ENCODE measurements around the gene PEX19.
A peak's percentile ranks its signal among the peaks of the same experiment; 100 is the strongest.

Gene PEX19

DNA sequence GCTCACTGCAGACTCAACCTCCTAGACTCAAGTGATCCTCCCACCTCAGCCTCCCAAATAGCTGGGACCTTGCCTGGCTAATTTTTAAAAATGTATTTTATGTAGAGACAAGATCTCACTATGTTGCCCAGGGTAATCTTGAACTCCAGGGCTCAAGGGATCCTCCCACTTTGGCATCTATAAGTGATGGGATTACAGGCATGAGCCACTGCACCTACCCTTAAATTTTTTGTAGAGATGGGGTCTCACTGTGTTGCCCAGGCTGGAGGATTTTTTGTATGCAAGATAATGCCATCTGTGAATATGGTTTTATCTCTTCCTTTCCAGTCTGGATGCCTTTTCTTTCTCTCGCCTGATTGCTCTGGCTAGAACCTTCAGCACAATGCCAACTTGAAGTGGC is 13.9 kb downstream of the PEX19 start:
- Histone ChIP-seq H3K4me3 (ENCODE audit: low read depth in 1 of 2, low read length in 2 of 2) (no peak overlapping the region), H3K9ac (ENCODE audit: low read length) (no peak overlapping the region), H3K27me3 (ENCODE audit: control insufficient read depth in 1 of 2, insufficient read depth in 2 of 2, low read length in 2 of 2) (no peaks in the 10 kb centered on the region), H3K27ac (ENCODE audit: low read depth, low read length) (no peak overlapping the region), H3K4me1 (ENCODE audit: insufficient read depth, low read length) (no peaks in the 10 kb centered on the region), H3K36me3 (ENCODE audit: insufficient read depth, low read length) (no peaks in the 10 kb centered on the region), H3K9me3 (ENCODE audit: low read length) (no peaks in the 10 kb centered on the region)

DNA sequence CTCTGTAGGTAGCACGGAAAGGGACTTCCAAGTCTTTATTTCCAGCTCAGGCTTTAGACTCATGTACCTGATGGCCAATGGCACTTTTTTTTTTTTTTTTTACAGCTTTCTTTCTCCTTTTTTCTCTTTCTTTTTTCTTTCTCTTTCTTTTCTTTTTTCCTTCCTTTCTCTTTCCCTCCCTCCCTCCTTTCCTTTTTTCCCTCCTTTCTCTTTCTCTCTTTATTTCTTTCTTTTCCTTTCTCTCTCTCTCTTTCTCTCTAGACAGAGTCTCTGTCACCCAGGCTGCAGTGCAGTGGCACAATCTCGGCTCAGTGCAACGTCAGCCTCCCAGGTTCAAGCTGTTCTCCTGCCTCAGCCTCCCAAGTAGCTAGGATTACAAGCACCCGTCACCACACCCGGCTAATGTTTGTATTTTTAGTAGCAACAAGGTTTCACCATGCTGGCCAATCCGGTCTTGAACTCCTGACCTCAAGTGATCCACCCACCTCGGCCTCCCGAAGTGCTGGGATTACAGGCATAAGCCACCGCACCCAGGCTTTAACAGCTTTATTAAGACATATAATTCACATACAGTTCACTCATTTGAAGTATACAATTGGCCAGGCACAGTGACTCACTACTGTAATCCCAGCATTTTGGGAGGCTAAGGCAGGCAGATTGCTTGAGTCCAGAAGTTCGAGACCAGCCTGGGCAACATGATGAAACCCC is 17.5 kb downstream of the PEX19 start:
- H3K27me3 ChIP-seq (ENCODE audit: control insufficient read depth in 1 of 2, insufficient read depth in 2 of 2, low read length in 2 of 2) = no peaks in the 10 kb centered on the region

DNA sequence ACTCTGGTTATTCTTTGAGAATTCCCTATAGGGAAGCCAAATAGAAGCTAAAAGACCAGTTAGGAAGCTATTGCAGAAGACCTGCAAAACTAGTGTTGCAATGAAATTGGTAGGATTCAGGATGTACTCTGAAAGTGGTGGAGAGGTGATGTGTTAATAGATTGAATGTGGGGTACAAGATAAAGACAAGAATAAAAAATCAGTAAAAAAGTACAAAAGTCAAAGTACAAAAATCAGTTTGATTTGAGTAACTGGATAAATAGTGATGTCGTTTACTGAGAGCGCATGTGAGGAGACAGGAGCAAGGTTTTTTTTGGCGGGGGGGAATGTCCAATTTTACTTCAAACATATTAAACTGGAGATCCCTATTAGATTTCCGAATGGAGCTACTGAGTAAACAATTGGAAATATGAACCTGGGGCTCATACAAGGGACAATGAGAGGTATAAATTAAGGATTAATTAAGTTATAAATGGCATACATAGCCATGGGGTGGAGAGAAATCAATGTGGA is 20.1 kb downstream of the PEX19 start:
- Histone ChIP-seq H3K4me1 (ENCODE audit: insufficient read depth, low read length) (peaks cover 21% of the 10 kb centered on the region), H3K9ac (ENCODE audit: low read length) (no peak overlapping the region)

More for the DNA sequence above, 17.5 kb downstream of the PEX19 start:
- H3K36me3 ChIP-seq (ENCODE audit: insufficient read depth, low read length) = no peaks in the 10 kb centered on the region
- no peak overlapping the region for H3K4me3 ChIP-seq (ENCODE audit: low read depth in 1 of 2, low read length in 2 of 2)
- H3K4me1 ChIP-seq (ENCODE audit: insufficient read depth, low read length) = peaks cover 6% of the 10 kb centered on the region
- H3K9me3 ChIP-seq (ENCODE audit: low read length) = no peaks in the 10 kb centered on the region
- no peak overlapping the region for H3K27ac ChIP-seq (ENCODE audit: low read depth, low read length)
- no peak overlapping the region for H3K9ac ChIP-seq (ENCODE audit: low read length)

DNA sequence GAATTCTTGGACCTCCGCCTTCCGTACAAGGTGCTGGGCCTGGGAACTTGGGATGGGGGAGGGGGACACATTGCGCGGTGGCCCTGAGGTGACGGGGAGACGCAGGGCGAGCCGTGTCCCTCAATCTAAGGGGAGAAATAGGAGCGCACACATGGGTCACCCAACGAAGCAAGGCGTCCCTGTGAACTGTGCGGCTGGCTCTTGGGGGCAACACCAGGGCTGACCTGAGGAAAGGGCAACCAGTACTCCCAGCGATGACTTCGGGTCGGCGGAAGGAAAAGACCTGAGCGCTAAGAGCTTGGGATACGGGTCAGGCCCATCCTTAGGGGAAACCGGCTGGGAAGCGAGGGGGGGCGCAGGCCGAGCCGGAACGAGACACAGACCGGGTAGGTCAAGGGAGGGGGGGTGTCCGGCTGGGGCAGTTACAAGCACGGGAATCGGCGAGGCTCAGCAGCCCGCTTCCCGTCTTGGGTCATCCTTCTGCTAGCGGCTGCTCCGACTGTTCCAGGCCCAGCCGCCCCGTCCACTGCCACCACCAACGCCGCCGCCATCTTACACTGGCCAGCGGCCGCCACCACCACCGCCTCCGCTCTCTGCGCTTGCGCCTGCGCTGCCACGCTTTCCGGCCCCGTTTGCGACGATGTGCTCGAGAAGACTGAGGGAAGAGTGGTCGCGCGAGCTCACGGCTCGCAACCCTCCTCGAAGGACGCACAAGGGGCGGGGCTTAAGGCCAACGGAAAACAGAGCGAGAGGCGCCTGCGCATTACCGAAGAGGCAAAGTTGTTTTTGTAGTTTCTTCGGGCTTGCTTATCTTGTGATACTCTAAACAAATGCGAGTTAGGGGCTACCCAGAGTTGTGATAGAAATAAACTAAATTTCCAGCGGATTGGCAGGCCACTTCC is 22.8 kb downstream of the PEX19 start, which contains the start of gene DCAF8:
Gene DCAF8 (minus strand): TSS at position 657 of the 902 bp plus-strand sequence. CDS start 18,541 bp downstream, outside the sequence.
- no peaks in the 10 kb centered on the region for H3K9me3 ChIP-seq (ENCODE audit: low read length)
- H3K27ac ChIP-seq (ENCODE audit: low read depth, low read length) = peak within 1 kb of the TSS; percentile 92
- H3K4me3 ChIP-seq (ENCODE audit: low read depth in 1 of 2, low read length in 2 of 2) = peak within 1 kb of the TSS; percentile 63 to 91
- H3K36me3 ChIP-seq (ENCODE audit: insufficient read depth, low read length) = no peaks in the 10 kb centered on the region
- peaks cover 33% of the 10 kb centered on the region for H3K4me1 ChIP-seq (ENCODE audit: insufficient read depth, low read length)
- H3K9ac ChIP-seq (ENCODE audit: low read length) = peak within 1 kb of the TSS; percentile 99
- no peaks in the 10 kb centered on the region for H3K27me3 ChIP-seq (ENCODE audit: control insufficient read depth in 1 of 2, insufficient read depth in 2 of 2, low read length in 2 of 2)

More for the DNA sequence above, 20.1 kb downstream of the PEX19 start:
- Histone ChIP-seq H3K27ac (ENCODE audit: low read depth, low read length) (no peak overlapping the region), H3K36me3 (ENCODE audit: insufficient read depth, low read length) (no peaks in the 10 kb centered on the region), H3K9me3 (ENCODE audit: low read length) (no peaks in the 10 kb centered on the region), H3K4me3 (ENCODE audit: low read depth in 1 of 2, low read length in 2 of 2) (no peak overlapping the region), H3K27me3 (ENCODE audit: control insufficient read depth in 1 of 2, insufficient read depth in 2 of 2, low read length in 2 of 2) (no peaks in the 10 kb centered on the region)

DNA sequence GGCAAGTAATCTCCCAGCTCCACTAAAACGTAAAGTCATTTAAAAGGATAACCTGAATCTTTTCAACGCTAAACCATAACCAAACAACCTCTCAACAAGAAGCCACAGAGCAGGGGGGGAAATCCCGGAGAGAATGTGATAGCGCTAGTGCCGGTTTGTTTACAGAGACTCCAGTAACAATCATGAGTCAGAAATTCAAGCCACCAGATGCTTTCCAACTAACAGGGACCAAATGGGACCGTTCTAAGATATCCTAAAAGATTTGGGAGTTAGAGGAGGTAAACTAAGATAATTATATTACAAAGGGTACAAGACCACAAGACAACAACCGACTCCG is 23.4 kb downstream of the PEX19 start:
- H3K27me3 ChIP-seq (ENCODE audit: control insufficient read depth in 1 of 2, insufficient read depth in 2 of 2, low read length in 2 of 2) = no peaks in the 10 kb centered on the region
- peaks cover 40% of the 10 kb centered on the region for H3K4me1 ChIP-seq (ENCODE audit: insufficient read depth, low read length)

DNA sequence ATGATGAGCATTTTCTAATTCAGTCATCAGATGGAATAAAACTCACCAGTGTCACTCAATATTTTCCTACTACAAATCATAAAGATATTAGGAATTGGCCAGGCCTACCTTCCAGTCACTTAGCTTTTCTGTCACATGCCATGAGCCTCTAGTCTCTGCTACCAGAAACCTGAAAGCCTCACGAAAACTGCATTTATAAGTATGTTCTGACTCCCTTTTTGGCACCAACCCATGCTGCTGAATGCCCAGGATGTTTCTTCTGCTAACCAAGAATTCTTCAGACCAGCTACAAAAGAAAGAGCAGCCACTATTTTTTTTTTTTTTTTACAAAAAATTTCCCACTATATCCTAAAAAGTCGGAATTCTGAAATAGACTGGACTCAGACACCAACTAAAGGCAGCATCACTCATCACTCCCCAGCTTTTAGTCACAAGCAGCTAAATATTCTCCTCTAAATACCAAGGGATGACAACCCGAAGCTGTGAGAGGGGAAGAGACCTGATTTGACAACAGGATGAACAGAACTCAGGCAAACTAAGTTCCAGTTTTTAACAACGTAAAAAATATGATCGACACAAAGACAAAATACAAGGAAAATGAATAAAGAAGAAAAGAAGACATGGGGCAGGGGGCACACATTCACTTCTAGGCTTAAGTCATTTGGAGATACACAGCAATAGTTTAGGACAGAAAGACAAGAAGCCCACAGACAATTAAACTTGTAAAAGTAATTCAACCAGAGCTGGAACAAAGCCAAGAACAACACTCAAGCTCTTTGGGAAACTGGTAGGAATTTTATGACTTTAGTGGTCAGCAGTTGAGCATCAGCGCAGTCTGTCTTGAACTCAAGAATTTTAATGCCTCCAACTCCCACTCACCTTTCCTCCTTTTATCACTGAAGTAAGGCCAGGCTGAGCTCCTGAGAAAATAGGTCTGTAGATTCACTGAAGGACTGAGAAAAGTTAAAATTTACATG is 24.2 kb downstream of the PEX19 start:
- H3K27ac ChIP-seq (ENCODE audit: low read depth, low read length) = peak overlapping the region; percentile 88
- peak overlapping the region; percentile 63 to 91 for H3K4me3 ChIP-seq (ENCODE audit: low read depth in 1 of 2, low read length in 2 of 2)
- H3K9ac ChIP-seq (ENCODE audit: low read length) = peak overlapping the region; percentile 99
- H3K36me3 ChIP-seq (ENCODE audit: insufficient read depth, low read length) = no peaks in the 10 kb centered on the region
- no peaks in the 10 kb centered on the region for H3K9me3 ChIP-seq (ENCODE audit: low read length)
- H3K27me3 ChIP-seq (ENCODE audit: control insufficient read depth in 1 of 2, insufficient read depth in 2 of 2, low read length in 2 of 2) = no peaks in the 10 kb centered on the region
- H3K4me1 ChIP-seq (ENCODE audit: insufficient read depth, low read length) = peaks cover 45% of the 10 kb centered on the region

More for the DNA sequence above, 23.4 kb downstream of the PEX19 start:
- peak overlapping the region; percentile 99 for H3K9ac ChIP-seq (ENCODE audit: low read length)
- peak overlapping the region; percentile 63 to 91 for H3K4me3 ChIP-seq (ENCODE audit: low read depth in 1 of 2, low read length in 2 of 2)
- peak overlapping the region; percentile 88 for H3K27ac ChIP-seq (ENCODE audit: low read depth, low read length)
- H3K36me3 ChIP-seq (ENCODE audit: insufficient read depth, low read length) = no peaks in the 10 kb centered on the region
- no peaks in the 10 kb centered on the region for H3K9me3 ChIP-seq (ENCODE audit: low read length)

DNA sequence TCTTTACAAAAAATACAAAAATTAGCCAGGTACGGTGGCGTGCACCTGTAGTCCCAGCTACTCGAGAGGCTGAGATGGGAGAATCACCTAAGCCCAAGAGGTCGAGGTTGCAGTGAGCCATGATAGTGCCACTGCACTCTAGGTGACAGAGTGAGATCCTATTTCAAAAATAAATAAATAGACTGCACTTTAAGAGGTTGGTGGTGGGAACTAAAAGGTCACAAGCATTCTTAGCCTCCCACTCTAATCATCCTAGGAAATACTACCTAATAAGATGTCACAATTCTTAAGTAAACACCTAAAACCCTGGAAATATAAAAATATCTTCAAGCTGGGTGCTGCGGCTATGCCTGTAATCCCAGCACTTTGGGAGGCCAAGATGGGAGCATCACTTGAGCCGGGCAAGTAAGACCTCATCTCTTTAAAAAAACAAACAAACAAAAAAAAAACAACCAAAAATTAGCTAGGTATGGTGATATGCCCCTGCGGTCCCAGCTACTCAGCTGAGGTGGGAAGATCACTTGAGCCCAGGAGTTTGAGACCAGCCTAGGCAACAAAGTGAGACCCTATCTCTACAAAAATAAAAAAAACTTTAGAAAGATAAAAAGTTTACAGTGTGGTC is 26.6 kb downstream of the PEX19 start:
- Histone ChIP-seq H3K9me3 (ENCODE audit: low read length) (no peaks in the 10 kb centered on the region), H3K36me3 (ENCODE audit: insufficient read depth, low read length) (peaks cover 5% of the 10 kb centered on the region), H3K4me3 (ENCODE audit: low read depth in 1 of 2, low read length in 2 of 2) (no peak overlapping the region), H3K27ac (ENCODE audit: low read depth, low read length) (no peak overlapping the region), H3K27me3 (ENCODE audit: control insufficient read depth in 1 of 2, insufficient read depth in 2 of 2, low read length in 2 of 2) (no peaks in the 10 kb centered on the region), H3K9ac (ENCODE audit: low read length) (no peak overlapping the region), H3K4me1 (ENCODE audit: insufficient read depth, low read length) (peaks cover 45% of the 10 kb centered on the region)

DNA sequence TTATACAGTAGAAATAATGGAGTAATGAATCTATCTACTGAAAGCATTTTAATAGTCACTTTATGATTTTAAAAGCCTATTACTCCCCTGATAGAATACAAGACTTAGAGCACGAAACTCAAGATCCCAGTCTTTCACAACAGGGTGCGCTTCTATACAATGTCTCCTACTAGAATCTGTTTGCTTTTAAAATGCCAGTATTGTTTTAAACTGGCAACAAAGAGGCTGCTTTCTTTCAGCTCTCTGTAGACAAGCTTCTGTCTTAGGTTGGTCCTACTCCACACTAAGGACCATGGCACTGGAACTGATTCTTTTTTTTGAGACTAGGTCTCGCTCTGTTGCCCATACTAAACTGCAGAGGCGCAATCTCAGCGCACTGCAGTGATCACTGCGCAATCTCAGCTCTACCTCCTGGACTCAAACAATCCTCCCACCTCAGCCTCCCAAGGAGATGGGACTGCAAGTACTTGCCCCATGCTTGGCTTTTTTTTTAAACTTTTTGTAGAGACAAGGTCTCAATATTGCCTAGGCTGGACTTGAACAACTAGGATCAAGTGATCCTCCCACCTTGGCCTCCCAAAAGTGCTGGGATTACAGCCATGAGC is 27.4 kb downstream of the PEX19 start:
- peaks cover 40% of the 10 kb centered on the region for H3K4me1 ChIP-seq (ENCODE audit: insufficient read depth, low read length)
- H3K4me3 ChIP-seq (ENCODE audit: low read depth in 1 of 2, low read length in 2 of 2) = no peak overlapping the region
- no peaks in the 10 kb centered on the region for H3K27me3 ChIP-seq (ENCODE audit: control insufficient read depth in 1 of 2, insufficient read depth in 2 of 2, low read length in 2 of 2)
- no peak overlapping the region for H3K27ac ChIP-seq (ENCODE audit: low read depth, low read length)
- no peaks in the 10 kb centered on the region for H3K9me3 ChIP-seq (ENCODE audit: low read length)
- peaks cover 5% of the 10 kb centered on the region for H3K36me3 ChIP-seq (ENCODE audit: insufficient read depth, low read length)
- no peak overlapping the region for H3K9ac ChIP-seq (ENCODE audit: low read length)

DNA sequence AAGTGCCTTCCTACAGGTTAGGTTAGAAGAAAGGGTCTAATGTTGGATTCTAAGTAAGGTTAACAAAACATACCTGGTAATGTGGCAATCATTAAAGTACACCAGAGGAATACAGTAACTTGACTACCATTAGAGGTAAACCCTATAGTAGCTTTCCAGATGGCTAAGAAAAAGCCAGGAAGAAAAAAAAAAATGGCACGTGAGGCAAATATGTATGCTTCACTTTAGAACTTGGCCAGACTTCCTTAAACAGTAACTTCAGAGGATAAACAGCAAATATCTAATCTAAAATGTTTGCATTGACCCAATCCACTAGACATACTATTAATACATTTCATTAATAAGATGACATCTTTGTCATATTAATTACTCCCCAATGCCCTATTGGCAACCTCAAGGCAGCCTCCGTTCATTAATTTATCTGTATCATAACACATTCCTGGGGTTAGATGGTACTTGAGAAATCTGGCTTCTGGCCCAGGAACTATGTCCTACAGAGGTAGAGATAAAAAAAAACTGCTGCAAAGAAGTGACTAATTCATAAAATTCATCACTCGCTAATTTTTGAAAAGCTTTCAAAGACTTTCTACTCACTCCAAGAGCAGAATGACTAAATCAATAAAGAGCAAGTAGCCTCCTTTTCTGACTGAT is 28.4 kb downstream of the PEX19 start:
- Histone ChIP-seq H3K4me1 (ENCODE audit: insufficient read depth, low read length) (peaks cover 44% of the 10 kb centered on the region), H3K9me3 (ENCODE audit: low read length) (no peaks in the 10 kb centered on the region)

DNA sequence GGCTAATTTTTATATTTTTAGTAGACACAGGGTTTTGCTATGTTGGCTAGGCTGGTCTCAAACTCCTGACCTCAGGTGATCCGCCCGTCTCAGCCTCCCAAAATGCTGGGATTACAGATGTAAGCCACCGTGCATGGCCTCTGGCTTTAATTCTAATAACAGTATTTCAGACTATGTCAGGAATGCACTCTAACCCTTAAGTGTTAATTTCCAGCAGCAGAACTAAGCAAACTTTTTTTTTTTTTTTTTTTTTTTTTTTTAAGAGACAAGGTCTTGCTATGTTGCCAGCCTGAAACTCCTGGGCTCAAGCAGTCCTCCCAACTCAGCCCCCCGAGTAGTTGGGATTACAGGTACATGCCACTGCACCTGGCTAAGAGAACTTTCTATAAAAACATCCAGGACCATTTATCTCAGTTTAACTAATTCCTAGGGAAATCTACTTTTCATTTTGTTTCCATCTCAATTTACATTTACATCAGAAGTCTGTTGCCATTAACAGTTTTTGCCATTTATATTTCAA is 29.1 kb downstream of the PEX19 start:
- Histone ChIP-seq H3K27me3 (ENCODE audit: control insufficient read depth in 1 of 2, insufficient read depth in 2 of 2, low read length in 2 of 2) (no peaks in the 10 kb centered on the region), H3K27ac (ENCODE audit: low read depth, low read length) (no peak overlapping the region), H3K36me3 (ENCODE audit: insufficient read depth, low read length) (peaks cover 5% of the 10 kb centered on the region), H3K9ac (ENCODE audit: low read length) (no peak overlapping the region), H3K4me1 (ENCODE audit: insufficient read depth, low read length) (peaks cover 46% of the 10 kb centered on the region), H3K9me3 (ENCODE audit: low read length) (no peaks in the 10 kb centered on the region), H3K4me3 (ENCODE audit: low read depth in 1 of 2, low read length in 2 of 2) (no peak overlapping the region)

More for the DNA sequence above, 28.4 kb downstream of the PEX19 start:
- H3K27me3 ChIP-seq (ENCODE audit: control insufficient read depth in 1 of 2, insufficient read depth in 2 of 2, low read length in 2 of 2) = no peaks in the 10 kb centered on the region
- H3K27ac ChIP-seq (ENCODE audit: low read depth, low read length) = peak overlapping the region; percentile 16
- no peak overlapping the region for H3K4me3 ChIP-seq (ENCODE audit: low read depth in 1 of 2, low read length in 2 of 2)
- H3K9ac ChIP-seq (ENCODE audit: low read length) = no peak overlapping the region
- H3K36me3 ChIP-seq (ENCODE audit: insufficient read depth, low read length) = peaks cover 5% of the 10 kb centered on the region

Data from muscle layer of colon (tissue), 2 donors.